ENCODE results near the gene MTCL1.

MTCL1 gene

DNA sequence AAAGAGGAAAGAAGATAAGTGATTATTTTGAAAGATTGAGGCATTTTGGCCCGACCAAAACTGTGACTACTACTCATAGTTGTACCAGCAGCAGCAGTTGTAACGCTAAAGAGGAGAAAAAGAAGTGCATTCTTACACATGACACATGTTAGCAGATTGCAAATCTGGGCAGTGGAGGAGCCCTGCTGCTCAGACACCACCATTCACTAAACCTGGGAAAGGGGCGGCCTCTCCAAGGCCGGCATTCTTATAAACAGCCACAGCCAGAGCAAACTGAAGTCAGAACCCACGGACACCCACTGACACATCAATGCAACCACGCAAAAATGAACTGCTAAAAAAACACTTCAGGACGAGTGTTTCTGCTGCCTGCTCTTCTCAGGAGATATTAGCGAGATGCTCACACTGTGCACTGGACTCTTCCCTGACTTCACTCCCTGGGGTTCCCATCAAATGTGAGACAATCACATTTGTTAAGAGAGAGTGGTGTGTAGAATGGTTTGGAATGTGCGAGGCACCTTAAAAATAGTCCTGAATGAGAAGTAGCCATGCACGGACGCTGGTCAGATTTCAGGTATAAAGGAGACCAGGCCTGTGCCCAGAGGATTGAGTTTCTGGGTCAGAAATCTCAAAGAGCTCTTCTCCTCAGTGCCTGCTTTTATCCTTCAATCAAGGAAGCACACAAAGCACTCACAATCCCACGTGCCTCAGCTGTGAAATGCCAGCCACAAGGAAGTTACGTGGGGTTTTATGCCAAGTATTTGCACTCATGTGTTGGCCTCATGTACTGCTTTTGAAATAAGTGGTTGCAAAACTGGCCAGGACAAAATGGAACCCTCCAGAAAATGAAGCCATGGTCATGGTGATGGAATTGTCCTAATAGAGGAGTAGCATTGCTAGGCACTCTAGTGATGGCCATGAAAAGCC is 83.4 kb downstream of the MTCL1 start:
- TF ChIP-seq TEAD4 (IDR thresholded peaks at IDR 0.05): no peak
- TF ChIP-seq YY1 (IDR thresholded peaks at IDR 0.05; ENCODE audit: low read depth): no peak
- TF ChIP-seq EGR1 (IDR thresholded peaks at IDR 0.05): no peak
- TF ChIP-seq, protein P1, sequence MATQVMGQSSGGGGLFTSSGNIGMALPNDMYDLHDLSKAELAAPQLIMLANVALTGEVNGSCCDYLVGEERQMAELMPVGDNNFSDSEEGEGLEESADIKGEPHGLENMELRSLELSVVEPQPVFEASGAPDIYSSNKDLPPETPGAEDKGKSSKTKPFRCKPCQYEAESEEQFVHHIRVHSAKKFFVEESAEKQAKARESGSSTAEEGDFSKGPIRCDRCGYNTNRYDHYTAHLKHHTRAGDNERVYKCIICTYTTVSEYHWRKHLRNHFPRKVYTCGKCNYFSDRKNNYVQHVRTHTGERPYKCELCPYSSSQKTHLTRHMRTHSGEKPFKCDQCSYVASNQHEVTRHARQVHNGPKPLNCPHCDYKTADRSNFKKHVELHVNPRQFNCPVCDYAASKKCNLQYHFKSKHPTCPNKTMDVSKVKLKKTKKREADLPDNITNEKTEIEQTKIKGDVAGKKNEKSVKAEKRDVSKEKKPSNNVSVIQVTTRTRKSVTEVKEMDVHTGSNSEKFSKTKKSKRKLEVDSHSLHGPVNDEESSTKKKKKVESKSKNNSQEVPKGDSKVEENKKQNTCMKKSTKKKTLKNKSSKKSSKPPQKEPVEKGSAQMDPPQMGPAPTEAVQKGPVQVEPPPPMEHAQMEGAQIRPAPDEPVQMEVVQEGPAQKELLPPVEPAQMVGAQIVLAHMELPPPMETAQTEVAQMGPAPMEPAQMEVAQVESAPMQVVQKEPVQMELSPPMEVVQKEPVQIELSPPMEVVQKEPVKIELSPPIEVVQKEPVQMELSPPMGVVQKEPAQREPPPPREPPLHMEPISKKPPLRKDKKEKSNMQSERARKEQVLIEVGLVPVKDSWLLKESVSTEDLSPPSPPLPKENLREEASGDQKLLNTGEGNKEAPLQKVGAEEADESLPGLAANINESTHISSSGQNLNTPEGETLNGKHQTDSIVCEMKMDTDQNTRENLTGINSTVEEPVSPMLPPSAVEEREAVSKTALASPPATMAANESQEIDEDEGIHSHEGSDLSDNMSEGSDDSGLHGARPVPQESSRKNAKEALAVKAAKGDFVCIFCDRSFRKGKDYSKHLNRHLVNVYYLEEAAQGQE (IDR thresholded peaks at IDR 0.05; ENCODE audit: low read depth): no peak
- TF ChIP-seq CEBPB (IDR thresholded peaks at IDR 0.05): no peak
- TF ChIP-seq, protein P2, sequence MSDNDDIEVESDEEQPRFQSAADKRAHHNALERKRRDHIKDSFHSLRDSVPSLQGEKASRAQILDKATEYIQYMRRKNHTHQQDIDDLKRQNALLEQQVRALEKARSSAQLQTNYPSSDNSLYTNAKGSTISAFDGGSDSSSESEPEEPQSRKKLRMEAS (IDR thresholded peaks at IDR 0.05): no peak
- no peak for TF ChIP-seq FOXM1 (IDR thresholded peaks at IDR 0.05; ENCODE audit: borderline replicate concordance, low read depth)
- TF ChIP-seq NFIC (IDR thresholded peaks at IDR 0.05): no peak
- no peak for TF ChIP-seq CREB1 (IDR thresholded peaks at IDR 0.05; ENCODE audit: low read depth)
- TF ChIP-seq ZBTB7A (IDR thresholded peaks at IDR 0.05; ENCODE audit: low read depth): no peak
- TF ChIP-seq, protein P3, sequence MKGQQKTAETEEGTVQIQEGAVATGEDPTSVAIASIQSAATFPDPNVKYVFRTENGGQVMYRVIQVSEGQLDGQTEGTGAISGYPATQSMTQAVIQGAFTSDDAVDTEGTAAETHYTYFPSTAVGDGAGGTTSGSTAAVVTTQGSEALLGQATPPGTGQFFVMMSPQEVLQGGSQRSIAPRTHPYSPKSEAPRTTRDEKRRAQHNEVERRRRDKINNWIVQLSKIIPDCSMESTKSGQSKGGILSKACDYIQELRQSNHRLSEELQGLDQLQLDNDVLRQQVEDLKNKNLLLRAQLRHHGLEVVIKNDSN (IDR thresholded peaks at IDR 0.05): no peak
- no peak for TF ChIP-seq TAF1 (IDR thresholded peaks at IDR 0.05; ENCODE audit: low read depth)

DNA sequence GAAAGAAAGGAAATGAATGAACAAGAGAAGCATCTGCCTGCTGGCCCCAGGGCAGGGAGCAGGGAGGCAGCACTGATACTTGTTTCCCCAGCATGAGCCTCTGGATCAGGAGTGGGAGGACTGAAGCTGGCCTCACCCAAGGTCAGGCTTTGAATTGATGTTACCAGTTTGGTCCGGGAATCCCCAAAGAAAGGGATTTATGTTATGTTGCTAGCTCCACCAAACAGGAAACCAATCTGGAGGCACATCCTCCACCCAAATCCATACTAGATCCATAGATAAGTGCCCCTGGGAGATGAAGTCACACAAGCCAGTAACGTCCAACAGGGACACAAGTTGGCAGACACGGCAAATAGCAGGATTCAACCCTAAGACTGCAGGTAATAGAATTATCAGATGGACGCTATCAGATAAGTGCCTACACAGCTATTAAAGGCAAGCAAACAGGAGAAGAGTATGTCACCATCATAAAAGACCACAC is 85.9 kb downstream of the MTCL1 start:
- TF ChIP-seq FOXM1 (IDR thresholded peaks at IDR 0.05; ENCODE audit: borderline replicate concordance, low read depth): no peak
- no peak for TF ChIP-seq EGR1 (IDR thresholded peaks at IDR 0.05)
- TF ChIP-seq, protein P2 (IDR thresholded peaks at IDR 0.05): no peak
- TF ChIP-seq TEAD4 (IDR thresholded peaks at IDR 0.05): no peak
- TF ChIP-seq NFIC (IDR thresholded peaks at IDR 0.05): no peak
- TF ChIP-seq TCF12 (IDR thresholded peaks at IDR 0.05; ENCODE audit: low read depth): no peak
- no peak for TF ChIP-seq ZBTB7A (IDR thresholded peaks at IDR 0.05; ENCODE audit: low read depth)
- TF ChIP-seq TAF1 (IDR thresholded peaks at IDR 0.05; ENCODE audit: low read depth): no peak
- TF ChIP-seq, protein P1 (IDR thresholded peaks at IDR 0.05; ENCODE audit: low read depth): no peak
- TF ChIP-seq CEBPB (IDR thresholded peaks at IDR 0.05): no peak
- no peak for TF ChIP-seq YY1 (IDR thresholded peaks at IDR 0.05; ENCODE audit: low read depth)
- TF ChIP-seq EP300 (IDR thresholded peaks at IDR 0.05; ENCODE audit: borderline replicate concordance): no peak
- no peak for TF ChIP-seq CREB1 (IDR thresholded peaks at IDR 0.05; ENCODE audit: low read depth)
- TF ChIP-seq, protein P3 (IDR thresholded peaks at IDR 0.05): no peak

DNA sequence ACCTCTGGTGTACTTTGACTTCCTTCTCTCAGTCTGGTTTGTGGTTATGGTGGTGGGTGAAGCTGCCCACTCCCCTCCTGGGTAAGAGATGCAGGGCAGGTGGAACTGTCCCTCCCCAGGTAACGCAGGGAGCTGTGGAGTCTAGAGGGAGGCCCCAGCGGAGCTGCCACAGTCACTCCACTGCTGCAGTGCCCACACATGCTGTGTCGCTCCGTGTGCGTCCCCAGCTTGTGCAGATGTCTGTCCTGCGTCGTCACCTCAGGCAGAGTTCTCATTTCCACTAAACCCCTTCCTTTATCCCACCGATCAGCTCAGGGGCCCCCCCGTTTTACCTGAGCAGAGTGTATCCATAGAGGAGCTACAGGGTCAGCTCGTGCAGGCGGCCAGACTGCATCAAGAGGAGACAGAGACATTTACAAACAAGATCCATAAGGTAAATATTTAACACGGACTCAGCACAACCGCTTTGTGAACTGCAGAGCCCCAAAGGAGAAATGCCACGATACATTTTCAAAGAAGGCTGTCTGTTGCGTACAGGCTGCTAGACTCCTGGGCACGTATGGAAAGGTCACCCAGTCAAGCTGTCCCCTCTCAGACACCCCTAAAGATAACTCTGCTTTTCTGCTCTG is 87.4 kb downstream of the MTCL1 start:
- no peak for TF ChIP-seq ZBTB7A (IDR thresholded peaks at IDR 0.05; ENCODE audit: low read depth)
- no peak for TF ChIP-seq YY1 (IDR thresholded peaks at IDR 0.05; ENCODE audit: low read depth)
- TF ChIP-seq, protein P2 (IDR thresholded peaks at IDR 0.05): no peak
- no peak for TF ChIP-seq NFIC (IDR thresholded peaks at IDR 0.05)
- no peak for TF ChIP-seq CEBPB (IDR thresholded peaks at IDR 0.05)
- no peak for TF ChIP-seq TAF1 (IDR thresholded peaks at IDR 0.05; ENCODE audit: low read depth)
- no peak for TF ChIP-seq CREB1 (IDR thresholded peaks at IDR 0.05; ENCODE audit: low read depth)
- TF ChIP-seq, protein P1 (IDR thresholded peaks at IDR 0.05; ENCODE audit: low read depth): no peak
- no peak for TF ChIP-seq FOXM1 (IDR thresholded peaks at IDR 0.05; ENCODE audit: borderline replicate concordance, low read depth)
- no peak for TF ChIP-seq RAD21 (IDR thresholded peaks at IDR 0.05; ENCODE audit: low read depth)
- TF ChIP-seq, protein P3 (IDR thresholded peaks at IDR 0.05): no peak
- no peak for TF ChIP-seq TEAD4 (IDR thresholded peaks at IDR 0.05)
- TF ChIP-seq TCF12 (IDR thresholded peaks at IDR 0.05; ENCODE audit: low read depth): no peak

Measured in Ishikawa (cell line).